Activated CD8-positive, alpha-beta memory T cell treated with anti-CD3 and anti-CD28 coated beads for 1 hour (primary cell): Measurements from ENCODE around the gene NSMCE1.
"Not testable (repeated sequence)": the region's sequence is repeated elsewhere in the genome, so short reads cannot be mapped to it uniquely, and the experiment has no call there.

Experiments used
- DNase-seq, 2 donors: peaks; one replicate each; pipeline ENCODE4 v3.0.0-alpha.2; 2020; ENCODE audit warnings: low read depth in 1 of 2; ENCODE audit errors: extremely low read depth in 1 of 2

Gene NSMCE1

DNA sequence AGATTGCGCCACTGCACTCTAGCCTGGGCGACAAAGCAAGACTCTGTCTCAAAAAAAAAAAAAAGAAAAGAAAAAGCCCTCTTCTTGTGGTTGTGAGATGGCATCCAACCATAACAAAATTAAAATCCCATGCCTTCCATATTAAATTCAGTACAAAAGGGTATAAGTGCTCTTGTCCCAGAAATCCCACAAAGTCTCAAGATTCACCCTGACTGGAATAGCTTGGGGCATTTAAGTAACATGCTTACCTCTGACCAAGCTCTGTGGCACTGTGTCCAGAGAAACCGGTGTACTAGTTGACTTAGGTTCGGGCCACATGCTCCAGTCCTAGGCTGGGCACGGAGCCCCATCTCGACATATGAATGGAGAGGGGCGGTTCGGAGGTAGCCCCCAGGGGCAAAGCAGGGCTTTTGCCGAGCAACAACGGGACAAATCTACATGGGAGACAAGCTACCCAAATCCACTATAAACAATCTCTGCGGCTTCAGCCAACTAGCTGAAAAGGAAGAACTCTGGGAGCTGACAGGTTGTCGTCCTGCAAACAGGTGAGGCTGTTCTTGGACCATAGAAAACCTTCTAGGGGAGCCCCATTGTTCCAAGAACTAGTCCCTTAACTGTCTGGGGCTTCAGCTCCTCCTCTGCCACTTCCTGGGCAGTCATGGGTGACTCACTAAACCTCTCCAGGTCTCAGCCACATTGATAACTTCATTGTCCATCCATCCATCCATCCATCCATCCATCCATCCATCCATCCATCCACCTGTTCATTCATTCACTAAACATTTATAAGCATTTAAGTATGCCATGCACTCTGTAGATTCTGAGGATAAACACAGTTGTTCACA lies 34.9 kb upstream of the NSMCE1 start:
- DNase-seq, result no peak

DNA sequence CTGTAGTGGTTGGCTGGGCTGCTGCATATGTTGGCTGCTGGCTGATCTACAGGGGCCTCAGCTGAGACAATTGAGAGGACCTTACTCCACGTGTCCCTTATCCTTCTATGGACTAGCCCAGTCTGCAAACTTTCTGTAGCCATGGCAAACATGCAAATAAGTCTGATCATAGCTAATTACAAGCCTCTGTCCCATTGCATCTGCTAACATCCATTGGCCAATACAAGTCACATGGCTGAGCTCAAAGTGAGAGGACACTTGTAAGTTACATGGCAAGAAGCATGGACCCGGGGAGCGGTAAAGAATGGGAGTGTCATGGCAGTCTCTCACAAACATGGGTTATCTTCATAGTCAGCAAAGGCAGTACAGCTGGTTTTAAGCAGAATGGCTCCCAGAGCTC lies 33.6 kb upstream of the NSMCE1 start:
- DNase-seq, result no peak

DNA sequence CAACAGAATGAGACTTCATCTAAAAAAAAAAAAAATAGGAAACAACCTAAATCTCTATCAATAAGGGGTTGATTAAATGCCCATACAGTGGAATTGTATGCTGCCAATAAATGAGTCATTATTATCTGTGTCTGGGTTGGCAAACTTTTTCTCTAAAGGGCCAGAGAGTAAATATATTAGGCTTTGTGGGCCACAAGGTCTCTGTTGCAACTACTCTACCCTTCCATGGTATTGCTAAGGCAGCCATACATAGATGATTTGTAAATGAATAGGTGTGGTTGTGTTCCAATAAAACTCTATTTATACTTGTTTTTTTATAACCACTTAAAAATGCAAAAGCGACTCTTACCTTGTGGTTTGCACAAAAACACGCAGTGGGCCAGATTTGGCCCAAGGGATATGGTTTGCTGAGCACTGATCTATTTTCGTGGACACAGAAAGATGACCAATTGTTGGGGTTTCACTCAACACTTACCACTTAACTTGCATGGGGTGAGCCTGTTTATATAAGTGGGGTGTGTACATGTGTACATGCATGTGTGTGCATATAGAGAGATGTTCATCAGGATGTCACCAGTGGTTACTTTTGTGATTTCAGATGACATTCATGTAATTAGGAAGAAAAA lies 32.8 kb upstream of the NSMCE1 start:
- no peak for DNase-seq

- DNase-seq, result no peak
Observed at GRCh38 chr16:27298132-27298531, 29.6 kb upstream of the NSMCE1 start.

DNA sequence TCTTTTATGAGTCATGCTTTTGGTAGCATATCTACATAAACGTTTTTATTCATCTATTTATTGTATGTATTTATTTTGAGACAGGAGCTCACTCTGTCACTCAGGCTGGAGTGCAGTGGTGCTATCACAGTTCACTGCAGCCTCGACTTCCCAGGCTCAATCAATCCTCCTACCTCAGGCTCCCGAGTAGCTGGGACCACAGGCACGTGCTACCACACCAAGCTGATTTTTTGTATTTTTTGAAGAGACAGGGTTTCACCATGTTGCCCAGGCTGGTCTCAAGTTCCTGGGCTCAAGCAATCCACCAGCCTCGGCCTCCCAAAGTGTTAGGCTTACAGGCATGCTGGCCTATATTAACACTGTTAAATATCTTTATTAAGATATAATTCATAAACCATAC lies 24.8 kb upstream of the NSMCE1 start:
- no peak for DNase-seq

DNA sequence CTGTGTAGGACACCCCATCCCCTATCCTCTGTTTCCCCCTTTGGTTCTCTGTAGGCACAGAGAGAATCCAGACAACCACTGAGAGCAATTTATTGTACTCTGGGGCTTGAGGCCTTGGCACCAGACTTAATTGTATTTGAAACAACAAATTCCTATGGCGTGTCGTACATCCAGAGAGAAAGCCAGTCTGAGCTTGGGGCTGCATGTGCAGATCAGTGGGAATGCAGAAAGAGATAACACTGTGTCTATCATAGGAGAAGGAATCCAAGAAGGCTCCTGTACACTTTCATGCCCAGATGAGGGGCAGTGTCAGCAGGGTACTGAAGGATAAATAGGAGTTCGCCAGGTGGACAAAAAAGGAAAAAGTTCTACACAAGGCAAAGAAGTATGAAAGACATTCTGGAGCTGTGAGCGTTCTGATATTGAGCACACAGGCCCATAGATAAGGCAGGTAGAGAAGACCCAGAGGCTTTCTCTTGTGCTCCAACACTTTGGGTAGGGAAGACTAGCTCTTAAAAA lies 23.2 kb upstream of the NSMCE1 start:
- DNase-seq, result no peak

- DNase-seq, result no peak
Observed at GRCh38 chr16:27291106-27291505, 22.5 kb upstream of the NSMCE1 start.

DNA sequence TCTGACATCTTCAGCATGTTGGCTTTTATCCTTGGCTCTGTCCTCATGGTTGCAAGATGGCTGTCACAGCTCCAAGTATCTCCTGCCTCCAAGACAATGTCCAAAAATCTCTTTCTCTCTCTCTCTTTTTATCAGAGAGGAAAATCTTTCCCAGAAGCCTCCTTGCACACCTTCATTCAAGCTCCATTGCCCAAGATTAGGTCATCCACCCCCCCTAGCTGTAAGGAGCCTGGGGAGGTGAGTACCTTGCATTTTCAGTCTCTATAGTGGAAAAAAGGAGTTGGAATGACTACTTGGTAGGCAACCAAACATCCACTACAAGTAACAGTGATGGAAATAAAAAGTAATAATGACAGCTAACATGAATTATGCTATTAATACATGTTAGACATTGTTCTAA lies 22.0 kb upstream of the NSMCE1 start:
- DNase-seq, result no peak

DNA sequence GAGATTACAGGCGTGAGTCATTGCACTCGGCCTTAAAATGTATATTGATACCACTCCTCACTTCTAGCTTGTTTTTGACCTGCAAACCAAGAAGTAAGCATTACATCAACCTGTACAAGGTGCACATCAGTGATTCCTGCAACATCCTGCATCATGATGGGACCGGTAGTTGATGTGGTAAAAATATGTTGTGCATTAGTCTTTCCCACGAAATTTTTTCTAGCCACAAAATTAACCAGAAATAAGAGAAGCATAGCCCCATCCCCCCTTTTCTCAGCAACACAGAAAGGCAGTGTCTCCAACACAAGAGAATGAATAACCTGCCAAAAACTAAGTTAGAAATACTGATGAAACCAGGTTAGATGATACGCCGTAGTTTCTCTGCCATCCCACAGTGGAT lies 21.1 kb upstream of the NSMCE1 start:
- DNase-seq, result no peak

GRCh38 chr16:27288313-27288712 lies 19.7 kb upstream of the NSMCE1 start:
- DNase-seq, result not testable (repeated sequence)

DNA sequence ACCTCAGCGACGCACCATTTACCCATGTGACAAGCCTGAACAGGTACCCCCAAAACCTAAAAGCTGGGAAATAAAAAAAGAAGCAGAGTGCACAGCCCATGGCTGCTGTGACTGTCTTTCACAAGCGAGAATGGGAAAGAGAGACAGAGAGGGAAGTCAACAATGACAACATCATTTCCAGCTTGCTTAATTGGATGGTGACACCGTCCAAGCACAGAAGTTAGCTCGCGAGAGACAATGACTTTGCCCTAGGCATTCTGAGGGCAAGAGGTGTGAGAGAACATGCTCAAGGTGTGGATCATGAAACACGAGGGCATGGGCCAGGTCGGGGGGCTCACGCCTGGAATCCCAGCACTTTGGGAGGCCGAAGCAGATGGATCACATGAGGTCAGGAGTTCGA lies 19.3 kb upstream of the NSMCE1 start:
- no peak for DNase-seq

DNA sequence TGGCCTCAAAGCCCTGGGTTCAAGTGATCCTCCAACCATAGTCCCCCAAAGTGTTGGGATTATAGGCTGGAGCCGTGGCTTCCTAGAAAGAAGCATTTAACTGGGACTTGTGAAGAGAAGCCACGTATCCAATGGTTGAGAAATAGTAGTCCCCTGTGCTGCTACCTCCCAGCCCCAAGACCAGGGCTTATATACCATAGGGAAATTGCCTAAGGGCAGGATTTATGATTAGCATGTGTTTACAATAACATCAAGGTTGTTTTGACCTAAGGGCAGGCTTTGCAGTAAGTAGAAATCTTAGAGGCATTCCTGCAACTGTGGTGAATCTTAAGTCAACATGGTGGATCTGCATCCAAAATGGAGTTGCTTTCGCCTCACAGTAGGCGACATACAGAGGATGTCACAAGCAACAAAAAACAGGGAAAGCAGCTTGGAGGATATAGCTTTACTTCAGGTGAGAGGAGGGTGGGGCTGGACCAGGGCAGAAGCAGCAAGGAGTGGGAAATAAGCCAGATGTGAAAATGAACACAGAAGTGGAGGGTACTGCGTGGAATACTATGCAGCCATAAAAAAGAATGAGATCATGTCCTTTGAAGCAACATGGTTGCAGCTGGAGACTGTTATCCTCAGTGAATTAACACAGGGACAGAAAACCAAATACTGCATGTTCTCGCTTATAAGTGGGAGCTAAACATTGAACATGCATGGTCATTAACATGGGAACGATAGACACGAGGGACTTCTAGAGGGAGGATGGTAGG lies 18.7 kb upstream of the NSMCE1 start:
- no peak for DNase-seq

GRCh38 chr16:27286451-27286850 lies 17.9 kb upstream of the NSMCE1 start:
- no peak for DNase-seq

- no peak for DNase-seq
Observed at GRCh38 chr16:27285676-27286196, 17.2 kb upstream of the NSMCE1 start.

GRCh38 chr16:27284865-27285675 lies 16.5 kb upstream of the NSMCE1 start:
- no peak for DNase-seq

DNA sequence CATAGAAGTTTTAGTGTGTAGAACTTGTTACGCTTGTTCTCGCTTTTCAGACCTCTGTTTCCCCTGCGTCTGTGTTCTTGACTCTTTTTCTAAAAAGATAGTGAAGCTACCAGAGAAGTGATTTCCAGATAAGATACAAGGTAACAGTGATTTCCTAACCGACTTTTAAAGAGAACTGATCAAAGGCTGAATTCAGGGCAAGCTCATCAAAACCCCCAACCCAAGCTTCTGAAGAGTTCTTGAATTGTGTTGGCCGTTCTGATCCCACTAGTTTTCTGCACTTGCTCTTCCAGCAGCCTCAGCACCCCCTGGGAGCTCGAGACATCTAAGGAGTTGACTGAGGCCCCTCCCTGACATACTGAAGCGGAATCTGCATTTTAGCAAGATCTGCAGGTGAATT lies 12.7 kb upstream of the NSMCE1 start:
- DNase-seq, result no peak

DNA sequence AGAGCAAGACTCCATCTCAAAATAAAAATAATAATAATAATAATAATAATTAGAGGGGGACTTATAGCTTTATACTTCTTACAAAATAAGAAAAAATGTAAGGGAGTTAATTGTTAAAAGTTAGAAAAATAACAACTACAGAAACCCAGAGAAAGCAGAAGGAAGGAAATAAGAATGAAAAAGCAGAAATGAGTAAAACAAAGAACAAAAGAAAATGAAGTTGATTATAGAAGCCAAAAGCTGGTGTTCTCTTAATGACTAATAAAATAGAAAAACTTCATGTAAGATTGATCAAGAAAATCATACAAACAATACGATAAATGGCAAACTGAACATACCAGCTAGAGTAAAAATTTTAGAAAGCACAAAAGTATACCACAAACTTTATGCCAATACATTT lies 6.8 kb upstream of the NSMCE1 start:
- DNase-seq, result no peak

GRCh38 chr16:27274424-27274874 lies 5.9 kb upstream of the NSMCE1 start:
- not testable (repeated sequence) for DNase-seq

DNA sequence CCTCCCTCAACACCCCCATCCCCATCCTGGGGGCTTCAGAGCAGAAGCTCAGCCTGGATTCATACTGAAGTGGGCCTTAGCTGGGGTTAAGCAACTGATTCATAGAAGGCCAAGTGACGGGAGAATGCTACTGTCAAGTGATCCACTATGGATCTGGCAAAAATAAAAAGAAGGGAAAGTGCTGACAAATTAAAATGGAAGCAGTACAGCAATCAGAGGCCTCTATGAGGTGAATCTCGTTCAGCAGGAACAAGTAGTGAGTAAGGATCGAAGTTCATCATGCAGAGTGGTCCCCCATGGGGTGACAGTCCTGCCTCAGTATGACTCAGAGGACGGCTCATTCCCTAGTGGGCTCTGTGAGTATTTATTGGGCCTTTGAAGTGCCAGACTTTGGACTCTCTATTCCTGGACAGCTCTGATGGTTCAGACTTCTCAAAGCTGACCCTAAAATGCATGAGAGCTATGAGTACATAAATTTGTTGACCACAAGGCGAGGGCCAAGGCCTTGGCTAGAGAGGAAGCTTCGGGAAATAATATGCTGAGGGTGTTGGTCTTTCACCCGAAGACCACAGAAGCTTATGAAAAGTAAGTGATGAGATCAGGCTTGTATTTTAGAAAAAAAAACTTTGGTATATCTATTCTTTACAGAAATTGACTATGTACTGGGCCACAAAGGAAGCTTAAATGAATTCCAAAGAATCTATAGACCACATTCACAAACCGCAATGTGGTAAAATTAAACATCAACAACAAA lies 5.3 kb upstream of the NSMCE1 start:
- DNase-seq, result no peak

- DNase-seq, result no peak
Observed at GRCh38 chr16:27273330-27273669, 4.7 kb upstream of the NSMCE1 start.
